Upper lobe of left lung (tissue), 6 donors: ENCODE data around the gene ADPRHL1. TPM values are rescaled to one million over a fixed set of nuclear protein-coding genes. Genes with fewer than 3 reads are reported as not detected.
A peak's percentile ranks its signal among the peaks of the same experiment; 100 is the strongest.

Experiments used
- ATAC-seq, 2 donors: fragments of 200-7000 bp; cut with Tn5 transposase; one replicate each; pipeline ENCODE4 v1.9.1; 2022; ENCODE audit warnings: mild to moderate bottlenecking in 2 of 2, moderate library complexity in 2 of 2; ENCODE audit not compliant: low FRiP score in 2 of 2
- DNase-seq, 2 donors: peaks; one replicate each; pipeline ENCODE4 v3.0.0-alpha.2; 2019 to 2020
- H3K27ac ChIP-seq, 4 donors: fragments of 200-600 bp; sonication (generic); one replicate each; pipeline ENCODE4 v1.5.1; 2016 to 2019
- H3K27me3 ChIP-seq, 4 donors: fragments of 200-600 bp; sonication (generic); one replicate each; pipeline ENCODE4 v1.5.1; 2017 to 2019
- H3K36me3 ChIP-seq, 4 donors: fragments of 200-600 bp; sonication (generic); one replicate each; pipeline ENCODE4 v1.5.1; 2016 to 2019
- H3K4me1 ChIP-seq, 4 donors: fragments of 200-600 bp; sonication (generic); one replicate each; pipeline ENCODE4 v1.5.1; 2018 to 2019
- H3K4me3 ChIP-seq, 4 donors: fragments of 200-600 bp; sonication (generic); one replicate each; pipeline ENCODE4 v1.5.1; 2017 to 2019; ENCODE audit warnings: mild to moderate bottlenecking in 2 of 4, moderate library complexity in 1 of 4
- H3K9me3 ChIP-seq, 4 donors: fragments of 200-600 bp; sonication (generic); one replicate each; pipeline ENCODE4 v1.5.1; 2018 to 2019
- EP300 ChIP-seq, 4 donors: sonication (generic); formaldehyde crosslinking; IDR thresholded peaks; one replicate each; pipeline ENCODE4 v1.5.1; 2017; ENCODE audit warnings: antibody characterized with exemption in 4 of 4, control low read depth in 2 of 4
- POLR2A ChIP-seq, 4 donors: fragments of 450-650 bp; IDR thresholded peaks; one replicate each; pipeline ENCODE4 v1.5.1; 2016 to 2017; ENCODE audit warnings: antibody characterized with exemption in 4 of 4, mild to moderate bottlenecking in 2 of 4
- POLR2AphosphoS5 ChIP-seq, 2 donors: sonication (generic); formaldehyde crosslinking; IDR thresholded peaks; one replicate each; pipeline ENCODE4 v1.5.1; 2017; ENCODE audit warnings: antibody characterized with exemption in 2 of 2
- WGBS, 2 donors: methylation state at CpG; one replicate each; pipeline ENCODE4 v1.1.5; 2017 to 2018; 5-methylcytosine and 5-hydroxymethylcytosine counted together
- total RNA-seq, 6 donors: library from RNA; depleted of rRNA in 4 of 6; stranded (reverse); fragments of >200 nt in 4 of 6; gene quantifications; one replicate each; pipeline versions ENCODE4 v1.1.0 to v1.2.1, GENCODE V29; 2016 to 2021
- TF ChIP-seq, protein P1 (sequence below), 6 experiments: fragments of 450-650 bp in 4 of 6; fragments of 200-600 bp in 2 of 6; sonication (generic) in 2 of 6; IDR thresholded peaks; one replicate each; pipeline ENCODE4 v1.5.1; 2016 to 2019; ENCODE audit warnings: antibody characterized with exemption in 6 of 6
- donor health status: DM: no; HTN: no; CAD: no; lungs with moderate emphysema.
- donor health status: DM: no; HTN: yes; CAD: no; lungs with severe emphysema.

Gene ADPRHL1
- total RNA-seq, 6 donors from 2014 or later, result 0.59 to 6.3 (median 2.8) TPM

DNA sequence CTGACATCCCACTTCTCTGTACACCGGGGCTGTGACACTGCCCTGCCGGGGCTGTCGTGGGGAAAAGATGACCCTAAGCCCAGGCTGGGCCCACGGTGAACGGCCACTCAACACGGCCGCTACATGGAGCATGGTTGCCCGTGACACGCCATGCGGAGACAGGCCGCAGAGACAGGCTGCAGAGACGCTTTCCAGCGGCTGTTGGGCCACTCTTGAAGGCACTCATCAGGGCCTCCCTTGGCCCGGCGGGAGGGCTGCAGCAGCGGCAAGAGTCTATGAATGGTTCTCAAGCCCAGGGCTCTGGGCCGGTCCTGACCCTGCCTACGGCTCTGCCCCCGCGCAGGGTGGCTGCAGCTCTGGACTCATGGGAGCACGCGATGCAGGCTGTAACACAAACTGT is 22.1 kb downstream of the ADPRHL1 start:
- H3K4me3 ChIP-seq, result no peak overlapping the region
- H3K9me3 ChIP-seq, result no peaks in the 10 kb centered on the region
- DNase-seq (peak in 1 of 2 donors; percentile 75), ATAC-seq (peak in 1 of 2 donors; percentile 34)
- 92 to 96% methylated on average over 17 to 22 of the region's 22 CpGs for WGBS, 2 donors
- no peaks in the 10 kb centered on the region for H3K4me1 ChIP-seq
- no peaks in the 10 kb centered on the region for H3K36me3 ChIP-seq
- no peak for TF ChIP-seq POLR2AphosphoS5 (IDR thresholded peaks at IDR 0.05)
- TF ChIP-seq EP300 (IDR thresholded peaks at IDR 0.05), result no peak
- no peak for TF ChIP-seq POLR2A (IDR thresholded peaks at IDR 0.05)
- TF ChIP-seq, protein P1, sequence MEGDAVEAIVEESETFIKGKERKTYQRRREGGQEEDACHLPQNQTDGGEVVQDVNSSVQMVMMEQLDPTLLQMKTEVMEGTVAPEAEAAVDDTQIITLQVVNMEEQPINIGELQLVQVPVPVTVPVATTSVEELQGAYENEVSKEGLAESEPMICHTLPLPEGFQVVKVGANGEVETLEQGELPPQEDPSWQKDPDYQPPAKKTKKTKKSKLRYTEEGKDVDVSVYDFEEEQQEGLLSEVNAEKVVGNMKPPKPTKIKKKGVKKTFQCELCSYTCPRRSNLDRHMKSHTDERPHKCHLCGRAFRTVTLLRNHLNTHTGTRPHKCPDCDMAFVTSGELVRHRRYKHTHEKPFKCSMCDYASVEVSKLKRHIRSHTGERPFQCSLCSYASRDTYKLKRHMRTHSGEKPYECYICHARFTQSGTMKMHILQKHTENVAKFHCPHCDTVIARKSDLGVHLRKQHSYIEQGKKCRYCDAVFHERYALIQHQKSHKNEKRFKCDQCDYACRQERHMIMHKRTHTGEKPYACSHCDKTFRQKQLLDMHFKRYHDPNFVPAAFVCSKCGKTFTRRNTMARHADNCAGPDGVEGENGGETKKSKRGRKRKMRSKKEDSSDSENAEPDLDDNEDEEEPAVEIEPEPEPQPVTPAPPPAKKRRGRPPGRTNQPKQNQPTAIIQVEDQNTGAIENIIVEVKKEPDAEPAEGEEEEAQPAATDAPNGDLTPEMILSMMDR (IDR thresholded peaks at IDR 0.05), result no peak
- H3K27me3 ChIP-seq, result no peaks in the 10 kb centered on the region
- no peak overlapping the region for H3K27ac ChIP-seq

DNA sequence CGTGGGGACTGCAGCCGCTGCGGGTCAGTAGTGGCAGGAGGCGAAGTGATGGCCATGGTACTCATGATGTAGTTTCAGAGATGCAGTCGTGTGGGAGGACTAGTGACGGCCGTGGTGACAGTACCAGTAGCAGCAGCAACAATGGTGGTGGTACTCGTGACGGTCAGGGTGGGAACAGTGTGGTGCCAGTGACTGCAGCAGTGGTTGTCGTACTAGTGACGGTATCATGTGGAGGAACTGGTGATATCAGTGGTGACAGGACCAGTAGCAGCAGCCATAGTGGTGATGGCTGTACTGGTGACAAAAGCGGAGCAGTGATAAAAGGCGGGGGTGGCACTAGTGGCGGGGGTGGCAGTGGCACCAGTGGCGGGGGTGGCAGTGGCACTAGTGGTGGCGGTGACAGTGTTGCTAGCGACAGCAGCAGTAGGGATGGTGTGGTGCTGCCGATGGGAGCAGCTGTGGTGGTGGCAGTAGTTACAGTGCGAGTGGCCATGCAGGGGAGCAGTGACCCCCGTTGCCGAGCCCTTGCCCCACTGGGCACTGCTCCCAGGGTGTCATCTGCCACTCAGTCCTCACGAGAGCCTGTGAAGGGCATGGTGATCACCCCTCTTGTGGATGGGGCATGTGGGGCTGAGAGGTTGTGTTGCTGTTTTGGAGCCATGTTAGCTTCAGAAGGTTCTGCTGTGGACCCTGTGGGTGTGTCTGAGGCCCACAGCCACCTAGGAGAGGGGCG is 22.7 kb downstream of the ADPRHL1 start:
- no peaks in the 10 kb centered on the region for H3K9me3 ChIP-seq
- no peaks in the 10 kb centered on the region for H3K4me1 ChIP-seq
- H3K27me3 ChIP-seq, result no peaks in the 10 kb centered on the region
- TF ChIP-seq, protein P1 (IDR thresholded peaks at IDR 0.05), result no peak
- no peak for TF ChIP-seq POLR2AphosphoS5 (IDR thresholded peaks at IDR 0.05)
- TF ChIP-seq EP300 (IDR thresholded peaks at IDR 0.05), result no peak
- H3K27ac ChIP-seq, result no peak overlapping the region
- no peak for ATAC-seq
- H3K36me3 ChIP-seq, result no peaks in the 10 kb centered on the region
- whole genome bisulfite sequencing, 2 donors, result 94 to 96% methylated on average over 20 to 23 of the region's 23 CpGs
- peak in 1 of 2 donors; percentile 53 for DNase-seq
- H3K4me3 ChIP-seq, result no peak overlapping the region

DNA sequence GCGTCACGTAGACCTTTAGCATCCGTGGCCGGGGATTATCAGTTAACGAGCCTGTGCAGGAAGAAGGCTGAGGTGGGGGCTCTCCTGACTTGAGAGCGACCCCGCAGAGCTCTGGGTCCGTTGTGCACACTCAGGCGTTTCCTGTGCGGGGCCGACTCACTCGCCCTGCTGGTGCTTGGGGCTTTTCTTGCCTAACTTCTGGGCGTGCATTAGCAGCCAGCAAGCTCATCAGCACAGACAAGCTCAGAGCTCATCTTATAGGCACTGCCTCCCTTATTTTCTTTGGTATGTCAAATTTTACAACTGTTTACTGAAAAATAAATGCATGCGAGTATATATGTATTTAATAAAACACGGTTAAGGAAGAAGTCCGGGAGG is 23.7 kb downstream of the ADPRHL1 start:
- ATAC-seq (no peak), DNase-seq (no peak)
- no peaks in the 10 kb centered on the region for H3K9me3 ChIP-seq
- H3K27ac ChIP-seq, result no peak overlapping the region
- no peak overlapping the region for H3K4me3 ChIP-seq
- H3K36me3 ChIP-seq, result no peaks in the 10 kb centered on the region
- no peaks in the 10 kb centered on the region for H3K27me3 ChIP-seq
- no peaks in the 10 kb centered on the region for H3K4me1 ChIP-seq
- TF ChIP-seq, protein P1 (IDR thresholded peaks at IDR 0.05), result no peak
- TF ChIP-seq POLR2AphosphoS5 (IDR thresholded peaks at IDR 0.05), result no peak
- TF ChIP-seq POLR2A (IDR thresholded peaks at IDR 0.05), result no peak
- 79 to 84% methylated on average over 5 to 16 of the region's 16 CpGs for WGBS, 2 donors

DNA sequence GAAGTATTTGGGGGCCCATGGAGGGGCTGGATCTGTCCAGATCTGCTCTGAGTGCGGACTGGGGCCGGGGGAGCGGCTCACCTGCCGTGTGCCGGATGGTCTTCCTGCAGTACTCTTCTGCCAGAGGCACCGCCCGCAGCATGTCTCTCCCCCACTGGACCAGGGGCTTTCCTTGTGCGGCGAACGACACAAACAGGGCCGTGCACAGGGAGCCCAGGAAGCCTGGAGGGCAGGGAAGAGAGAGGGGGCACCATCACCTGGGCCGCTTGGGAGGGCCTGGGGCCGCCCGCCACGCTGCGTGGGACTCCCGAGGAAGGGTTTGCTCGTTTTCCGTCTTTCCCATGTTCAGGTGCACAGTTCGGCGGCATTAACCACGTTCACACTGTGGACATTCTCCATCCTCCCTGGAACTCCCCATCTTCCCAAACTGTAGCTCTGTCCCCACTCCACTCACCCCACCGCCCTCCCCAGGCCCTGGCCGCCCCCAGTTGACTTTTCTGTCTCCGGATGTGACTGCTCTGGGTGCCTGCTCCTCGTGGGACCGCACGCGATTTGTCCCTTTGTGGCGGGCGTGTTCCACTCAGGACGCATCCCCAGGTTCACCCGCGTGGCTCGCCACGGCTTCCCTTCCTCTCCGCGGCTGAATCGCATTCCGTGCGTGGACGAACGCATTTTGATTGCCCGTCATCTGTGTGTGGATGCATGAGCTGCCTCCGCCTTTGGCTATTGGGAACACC is 24.2 kb downstream of the ADPRHL1 start:
- Histone ChIP-seq H3K4me1 (no peaks in the 10 kb centered on the region), H3K27me3 (no peaks in the 10 kb centered on the region), H3K36me3 (no peaks in the 10 kb centered on the region), H3K9me3 (no peaks in the 10 kb centered on the region), H3K4me3 (no peak overlapping the region), H3K27ac (no peak overlapping the region)
- TF ChIP-seq EP300 (IDR thresholded peaks at IDR 0.05), result no peak
- TF ChIP-seq, protein P1 (IDR thresholded peaks at IDR 0.05), result no peak
- no peak for TF ChIP-seq POLR2AphosphoS5 (IDR thresholded peaks at IDR 0.05)
- no peak for TF ChIP-seq POLR2A (IDR thresholded peaks at IDR 0.05)
- peak in 1 of 2 donors; percentile 72 for DNase-seq
- WGBS, 2 donors, result 91 to 94% methylated on average over 44 of the region's 45 CpGs
- no peak for ATAC-seq
